Activated CD8-positive, alpha-beta memory T cell treated with anti-CD3 and anti-CD28 coated beads, Interleukin-2, amount 50 U/mL, for 4 hours (primary cell): ENCODE data around the gene ST6GALNAC2.

Source experiments
- DNase-seq: peaks from one replicate; pipeline ENCODE4 v3.0.0-alpha.2; 2020

ST6GALNAC2 gene

GRCh38 chr17:76599694-76600460, 14.2 kb upstream of the ST6GALNAC2 start:
- DNase-seq = no peak

GRCh38 chr17:76598004-76598439, 12.4 kb upstream of the ST6GALNAC2 start:
- DNase-seq = no peak

GRCh38 chr17:76597156-76598003, 11.7 kb upstream of the ST6GALNAC2 start:
- no peak for DNase-seq

GRCh38 chr17:76594690-76595089, 9.0 kb upstream of the ST6GALNAC2 start:
- no peak for DNase-seq

- no peak for DNase-seq
These were observed 8.3 kb upstream of the ST6GALNAC2 start for GRCh38 chr17:76593959-76594358.

DNA sequence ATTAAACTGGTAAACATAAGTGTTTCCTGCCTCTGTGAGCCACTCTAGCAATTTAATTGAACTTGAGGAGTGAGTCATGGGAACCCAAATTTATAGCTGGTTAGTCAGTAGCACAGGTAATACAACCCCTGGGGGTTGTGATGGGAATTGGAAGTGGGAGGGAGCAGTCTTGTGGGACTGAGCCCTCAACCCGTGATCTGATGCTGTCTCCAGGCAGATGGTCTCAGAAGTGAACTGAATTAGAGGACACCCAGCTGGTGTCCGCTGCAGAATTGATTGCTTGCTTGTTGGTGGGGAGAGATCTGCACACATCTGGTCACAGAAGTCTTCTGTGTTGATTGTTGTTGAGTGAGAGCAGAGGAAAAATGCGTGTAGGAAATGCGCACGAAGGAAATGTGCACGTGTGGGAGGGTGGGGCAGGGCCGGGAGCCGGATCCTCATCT, 7.7 kb upstream of the ST6GALNAC2 start:
- DNase-seq = no peak

- DNase-seq = no peak
These were observed 2.5 kb upstream of the ST6GALNAC2 start for GRCh38 chr17:76588182-76588581.

DNA sequence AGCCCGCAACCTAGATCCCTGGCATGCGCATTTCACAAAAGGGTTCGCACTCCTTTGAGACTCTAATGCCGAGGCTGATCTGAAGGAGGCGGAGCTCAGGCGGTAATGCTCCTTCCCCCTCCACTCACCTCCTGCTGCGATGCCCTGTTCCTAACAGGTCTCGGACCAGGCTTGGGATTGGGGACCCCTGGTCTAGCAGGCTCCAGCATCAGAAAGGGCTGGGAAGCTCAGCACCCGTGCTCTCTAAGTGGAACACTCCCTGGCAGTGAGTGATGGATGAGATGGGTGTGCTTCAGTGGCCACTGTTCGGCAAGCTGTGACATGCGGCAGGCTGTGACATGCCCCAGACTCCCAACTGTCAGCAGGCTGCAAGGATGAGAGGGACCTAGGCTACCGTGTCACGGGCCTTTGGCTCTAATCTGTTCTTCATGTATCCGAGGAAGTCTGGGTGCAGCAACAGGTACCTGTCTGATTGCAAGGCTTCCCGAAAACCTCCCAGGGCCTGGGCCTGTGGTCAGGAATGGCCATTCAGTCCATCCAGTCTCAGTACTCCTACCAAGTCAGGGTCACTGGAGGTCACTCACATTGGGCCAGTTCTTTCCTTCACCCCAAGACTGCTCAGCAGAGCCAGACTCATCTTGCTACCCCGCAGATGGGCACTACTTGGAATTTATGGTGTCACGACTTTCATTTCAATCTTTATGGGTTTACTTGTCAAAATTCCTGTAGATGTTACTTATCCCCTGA, 1.3 kb upstream of the ST6GALNAC2 start:
- no peak for DNase-seq

DNA sequence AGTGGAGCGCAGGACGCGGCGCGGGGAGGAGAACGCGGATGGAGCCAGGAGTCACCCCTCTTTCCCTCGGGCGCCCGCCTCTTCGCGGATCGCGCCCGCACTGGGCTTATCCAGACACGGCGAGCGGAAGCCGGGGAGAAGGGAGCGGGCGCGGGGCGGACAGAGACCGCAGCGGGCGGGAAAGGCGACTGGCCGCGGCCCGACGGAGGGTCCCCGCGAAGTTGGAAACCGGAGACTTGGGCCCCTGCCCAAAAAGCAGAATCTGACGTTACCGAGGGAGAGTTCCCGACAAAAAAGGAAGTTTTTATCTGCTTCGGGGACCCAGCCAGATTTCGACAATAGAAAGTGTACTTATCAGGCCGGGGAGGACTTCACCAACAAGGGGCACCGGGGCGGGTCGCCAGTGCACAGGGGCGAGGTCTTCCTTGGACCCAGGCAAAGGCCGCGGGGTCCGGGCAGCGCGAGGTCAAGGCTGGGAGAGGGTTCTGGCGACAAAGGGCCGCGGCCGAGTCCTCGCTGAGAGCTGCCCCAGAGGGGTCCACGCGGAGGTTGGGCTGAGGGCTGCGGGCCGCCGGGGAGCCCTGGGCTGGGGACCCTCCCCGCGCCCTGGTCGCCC, 519 bp downstream of the ST6GALNAC2 start:
- DNase-seq = no peak

DNA sequence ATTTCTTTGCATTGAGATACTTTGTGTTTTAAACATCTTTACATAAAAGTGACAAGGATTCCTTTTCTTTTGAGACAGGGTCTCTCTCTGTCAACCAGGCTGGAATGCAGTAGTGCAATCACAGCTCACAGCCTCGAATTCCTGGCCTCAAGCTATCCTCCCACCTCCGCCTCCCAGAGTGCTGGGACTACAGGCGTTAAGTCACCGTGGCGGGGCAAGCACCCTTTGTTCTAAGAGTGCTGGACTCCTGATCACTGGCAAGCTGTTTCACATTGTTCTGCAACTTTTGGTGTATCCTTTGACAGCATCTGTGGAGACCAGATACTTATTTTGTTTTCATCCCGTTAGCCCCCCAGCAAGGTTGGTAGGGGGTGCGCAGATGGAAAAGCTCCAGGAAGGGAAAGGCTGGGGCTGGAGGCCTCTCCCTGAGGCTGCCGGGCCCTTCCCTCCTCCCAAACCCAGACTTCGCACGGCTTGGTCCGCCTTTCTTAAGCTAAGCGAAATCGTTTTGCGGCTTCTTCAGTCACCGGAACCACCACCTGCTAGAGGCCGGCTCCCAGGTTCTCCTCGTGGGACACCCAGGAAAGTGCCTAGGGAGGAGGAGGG, 1.1 kb downstream of the ST6GALNAC2 start:
- DNase-seq = no peak

- no peak for DNase-seq
These were observed 3.0 kb downstream of the ST6GALNAC2 start for GRCh38 chr17:76582660-76583059.

DNA sequence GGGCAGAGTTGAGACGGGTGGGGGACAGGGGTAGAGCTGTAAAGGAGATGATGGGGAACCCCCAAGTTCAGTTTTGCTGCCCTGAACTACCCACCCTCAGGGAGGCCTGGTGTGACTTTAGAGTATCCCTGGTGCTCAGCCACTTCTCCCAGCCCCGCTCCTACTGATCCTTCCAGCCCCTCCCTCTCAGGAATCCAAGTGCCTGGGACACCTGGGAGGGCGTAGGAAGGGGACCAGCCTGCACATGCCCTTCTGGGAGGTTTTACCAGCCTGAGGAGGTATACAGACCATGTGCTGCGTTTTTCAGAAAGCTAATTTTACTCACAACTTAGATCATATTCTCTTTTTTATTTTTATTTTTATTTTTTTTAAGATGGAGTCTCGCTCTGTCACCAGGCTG, 4.1 kb downstream of the ST6GALNAC2 start:
- no peak for DNase-seq

DNA sequence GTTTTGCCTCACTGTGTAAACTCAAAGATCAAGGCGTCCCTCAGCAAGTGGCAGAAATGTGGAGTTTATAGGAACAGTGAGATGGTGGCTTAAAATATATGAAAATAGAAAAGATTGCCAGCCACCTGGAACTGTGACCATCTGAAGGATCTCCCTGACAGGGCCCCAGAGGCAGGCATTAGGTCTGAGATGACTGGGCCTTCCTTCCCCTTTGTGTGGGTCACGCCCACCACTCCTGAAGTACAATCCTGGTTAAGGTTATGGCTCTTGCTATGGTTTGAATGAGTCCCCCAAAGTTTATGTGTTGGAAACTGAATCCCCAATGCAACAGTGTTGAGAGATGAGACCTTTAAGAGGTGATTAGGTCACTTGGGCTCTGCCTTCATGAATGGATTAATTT, 6.4 kb downstream of the ST6GALNAC2 start:
- no peak for DNase-seq

DNA sequence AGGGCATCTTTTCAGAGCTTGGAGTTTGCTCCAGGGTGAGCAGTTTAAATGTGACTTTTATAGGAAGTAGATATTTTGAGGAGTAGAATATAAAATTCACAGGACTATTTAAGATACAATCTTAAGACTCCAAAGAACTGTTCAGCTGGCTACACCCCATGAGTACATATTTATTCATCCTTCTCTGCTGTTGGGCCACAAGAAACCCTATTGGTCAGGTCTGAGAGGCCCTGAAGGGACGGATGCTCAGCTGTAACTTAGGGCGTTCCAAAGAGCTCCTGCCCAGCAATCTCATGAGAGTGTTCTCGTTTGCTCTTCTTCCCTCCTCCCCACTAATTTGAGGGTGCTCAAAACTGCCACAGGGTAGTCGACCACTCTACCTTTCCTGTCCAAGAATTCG, 7.3 kb downstream of the ST6GALNAC2 start:
- DNase-seq = no peak

GRCh38 chr17:76577876-76578275, 7.8 kb downstream of the ST6GALNAC2 start:
- no peak for DNase-seq

DNA sequence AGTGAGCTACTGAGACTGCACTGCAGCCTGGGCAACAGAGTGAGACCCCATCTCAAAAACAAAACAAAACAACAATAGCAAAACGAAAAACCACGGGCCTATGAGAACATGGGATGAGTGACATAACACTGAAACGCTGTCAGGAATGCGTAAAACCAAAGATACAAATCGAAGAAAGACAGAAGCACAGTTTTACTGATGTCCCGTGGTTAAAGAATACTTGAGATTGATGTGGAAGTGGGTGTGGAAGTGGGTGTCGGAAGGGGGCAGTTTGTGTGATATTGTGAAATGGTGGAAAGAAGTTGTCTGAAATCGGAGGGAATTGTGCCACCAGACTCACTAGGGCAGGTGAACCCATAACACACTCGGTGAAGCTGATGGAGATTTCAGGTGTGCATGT, 9.5 kb downstream of the ST6GALNAC2 start:
- no peak for DNase-seq

DNA sequence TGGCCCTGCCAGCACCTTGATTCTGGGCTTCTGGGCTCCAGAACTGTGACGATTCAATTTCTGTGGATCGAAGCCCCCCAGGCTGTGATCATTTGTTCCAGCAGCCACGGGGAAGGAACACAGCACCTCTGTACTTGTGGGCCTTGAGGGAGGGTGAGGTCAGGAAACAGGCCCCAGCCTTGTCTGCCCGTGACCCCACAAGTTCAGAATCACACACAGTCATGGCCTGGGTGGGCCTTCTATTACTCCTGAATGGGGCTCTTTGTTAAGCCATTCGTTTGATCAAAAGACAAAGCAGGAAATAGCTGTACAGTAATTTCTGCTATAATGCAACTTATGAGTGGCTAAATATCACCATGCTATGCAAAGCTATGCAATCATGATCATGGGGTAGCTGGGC, 10.1 kb downstream of the ST6GALNAC2 start:
- no peak for DNase-seq

GRCh38 chr17:76574166-76574565, 11.5 kb downstream of the ST6GALNAC2 start:
- no peak for DNase-seq

GRCh38 chr17:76573096-76573495, 12.6 kb downstream of the ST6GALNAC2 start:
- DNase-seq = no peak

DNA sequence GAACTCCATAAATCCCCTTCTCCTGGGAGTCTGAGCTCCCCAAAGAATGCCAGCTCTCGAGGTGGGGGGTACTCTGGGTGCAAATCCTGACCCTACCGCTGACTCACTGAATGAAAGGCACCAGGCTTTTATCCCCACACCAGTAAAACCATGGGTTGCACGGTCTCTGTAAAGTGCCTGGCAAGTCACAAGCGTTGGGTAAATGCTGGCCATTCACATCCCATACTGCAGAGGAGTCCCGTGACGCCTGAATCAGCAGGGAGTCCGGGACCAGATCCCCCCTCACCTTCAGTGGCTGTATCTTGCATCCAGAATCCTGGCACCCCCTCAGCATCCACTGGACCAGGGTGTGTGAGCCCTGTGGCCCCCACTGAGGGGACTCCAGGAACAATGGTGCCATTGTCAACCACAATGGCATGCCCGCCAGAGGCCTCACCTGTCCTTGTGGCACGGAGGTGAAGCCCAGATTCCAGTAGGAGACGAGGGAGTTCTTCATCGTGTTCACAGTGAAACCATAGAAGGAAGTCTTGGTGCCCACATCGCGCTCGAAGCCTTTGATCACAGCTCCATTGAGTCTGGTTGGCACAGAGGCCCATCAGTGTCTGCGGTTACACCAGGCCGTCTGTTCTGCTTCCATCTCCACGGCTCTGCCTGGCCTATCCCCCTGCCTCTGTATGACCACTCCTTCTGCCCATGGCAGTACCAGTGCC, 13.3 kb downstream of the ST6GALNAC2 start:
- no peak for DNase-seq

- no peak for DNase-seq
These were observed 14.7 kb downstream of the ST6GALNAC2 start for GRCh38 chr17:76570877-76571471.
